Pancreas (tissue), 10 donors: ENCODE results near the gene HELZ. TPM values are rescaled to one million over a fixed set of nuclear protein-coding genes. Genes with fewer than 3 reads are reported as not detected.

ENCODE experiments used
- ATAC-seq, 4 donors: fragments of 200-7000 bp; cut with Tn5 transposase; one replicate each; pipeline versions ENCODE4 v1.8.0 to v1.9.1; 2020; ENCODE audit warnings: mild to moderate bottlenecking in 4 of 4, moderate library complexity in 4 of 4
- DNase-seq, 6 donors: peaks; one replicate each; pipeline ENCODE4 v3.0.0-alpha.2; 2020
- FAIRE-seq: peaks from 2 replicates; lab custom pipeline; 2012; peaks lifted over from hg19 to GRCh38; lab: Jason Lieb, UNC
- H3K27ac ChIP-seq, 4 donors: fragments of 200-600 bp; sonication (generic); 1 replicate in 3 of 4; 2 replicates in 1 of 4; pipeline versions ENCODE4 v1.5.0 to v1.8.0; 2020
- H3K27me3 ChIP-seq, 4 donors: fragments of 200-600 bp; one replicate each; pipeline ENCODE4 v1.8.0; 2021
- H3K36me3 ChIP-seq, 3 donors: fragments of 200-600 bp; sonication (generic) in 1 of 3; one replicate each; pipeline versions ENCODE4 v1.5.0 to v1.8.0; 2020 to 2021
- H3K4me1 ChIP-seq, 3 donors: fragments of 200-600 bp; one replicate each; pipeline ENCODE4 v1.8.0; 2021
- H3K4me3 ChIP-seq, 4 donors: fragments of 200-600 bp; sonication (generic) in 2 of 4; one replicate each; pipeline versions ENCODE4 v1.5.0 to v1.8.0; 2020 to 2021
- H3K9me3 ChIP-seq, 4 donors: fragments of 200-600 bp; one replicate each; pipeline ENCODE4 v1.8.0; 2021
- CTCF ChIP-seq, 4 donors: fragments of 200-600 bp; sonication (generic) in 3 of 4; IDR thresholded peaks; one replicate each; pipeline versions ENCODE4 v1.5.0 to v1.8.0; 2021; ENCODE audit warnings: antibody characterized with exemption in 4 of 4
- WGBS, 2 donors: extraction: QIAGEN DNeasy Blood & Tissue Kit; methylation state at CpG; one replicate each; pipeline ENCODE4 v1.1.7; 2013; 5-methylcytosine and 5-hydroxymethylcytosine counted together
- intact Hi-C, 3 donors: fragments of 100-400 bp; cut with DNase I; formaldehyde crosslinking; loops; one replicate each; pipeline versions ENCODE4 v1.11.1 to v1.14.2; 2022
- polyA plus RNA-seq, 2 donors: library from polyadenylated mRNA; stranded (reverse); fragments of 200-250 nt; gene quantifications; one replicate each; pipeline ENCODE4 v1.2.3, GENCODE V29; 2013
- total RNA-seq, 6 donors: library from RNA; stranded (reverse); fragmentation: NEBNext Ultra II Directional in 4 of 6; extraction: Animal tissue kit (Norgen Biotek cat#: 25700) in 4 of 6; gene quantifications; one replicate each; pipeline versions ENCODE4 v1.2.1 to v1.2.4, GENCODE V29; 2021 to 2023
- donor health status: healthy with polysubstance abuse.
- donor health status: DM: no; HTN: no; CAD: no; lungs with moderate emphysema.
- donor health status: DM: no; HTN: no; CAD: no.
- donor health status: control.
- donor health status: control.
- donor health status: Bipolar disorder and iron deficiency.
- donor health status: DM: yes; HTN: yes; CAD: no.
- donor health status: DM: no; HTN: no; CAD: no.
- donor health status: DM: no; HTN: no; CAD: no.
- donor health status: DM: yes; HTN: yes; CAD: no.

HELZ gene
- 10 to 100 TPM; 17.4 to 36.6 (median 26.2) TPM for total RNA-seq
- polyA plus RNA-seq: 1 to 10 TPM; 4.1 to 4.6 TPM

- no peaks in the 10 kb centered on the region for H3K36me3 ChIP-seq
- DNase-seq (peak; percentile 73 to 86 (median 80)), ATAC-seq (peak; percentile 85 to 92 (median 89)), FAIRE-seq (no peak)
- 0 to 1% methylated on average over 39 to 67 of the region's 67 CpGs for WGBS, 2 donors
- H3K27ac ChIP-seq: peak within 1 kb of the TSS; percentile 68 to 91 (median 84)
- intact Hi-C loops: no loop called here
- no peaks in the 10 kb centered on the region for H3K27me3 ChIP-seq
- TF ChIP-seq CTCF (IDR thresholded peaks at IDR 0.05): no peak
- peak within 1 kb of the TSS; percentile 55 to 100 (median 98) for H3K4me3 ChIP-seq
- H3K9me3 ChIP-seq: no peaks in the 10 kb centered on the region
- H3K4me1 ChIP-seq: peaks cover 11 to 35% (median 29%) of the 10 kb centered on the region in 3 donors
These were observed at the start of gene HELZ for GRCh38 chr17:67245073-67245693. TSS of gene HELZ (minus strand) at chr17:67245196. CDS start at chr17:67218804, 26,392 bp downstream.

GRCh38 chr17:67293251-67294203, 48.5 kb upstream of the HELZ start:
- peak; percentile 53 to 75 (median 61) for TF ChIP-seq CTCF (IDR thresholded peaks at IDR 0.05)
- DNase-seq (peak; percentile 49 to 83 (median 62)), FAIRE-seq (no peak), ATAC-seq (peak; percentile 90 to 95 (median 93))
- intact Hi-C loops: no loop called here
- Histone ChIP-seq H3K27me3 (no peaks in the 10 kb centered on the region), H3K4me3 (no peak overlapping the region), H3K4me1 (peaks cover 0 to 3% (median 0%) of the 10 kb centered on the region in 3 donors), H3K9me3 (no peaks in the 10 kb centered on the region), H3K36me3 (no peaks in the 10 kb centered on the region), H3K27ac (no peak overlapping the region)
- WGBS, 2 donors: 44 to 54% methylated on average over 32 of the region's 32 CpGs

GRCh38 chr17:67290711-67291291, 45.8 kb upstream of the HELZ start:
- DNase-seq (no peak), ATAC-seq (no peak), FAIRE-seq (no peak)
- no peaks in the 10 kb centered on the region for H3K36me3 ChIP-seq
- no peak overlapping the region for H3K27ac ChIP-seq
- H3K4me3 ChIP-seq: no peak overlapping the region
- peaks cover 0 to 3% (median 0%) of the 10 kb centered on the region in 3 donors for H3K4me1 ChIP-seq
- 79% methylated on average over 11 of the region's 11 CpGs for WGBS, 2 donors
- no peak for TF ChIP-seq CTCF (IDR thresholded peaks at IDR 0.05)
- no peaks in the 10 kb centered on the region for H3K9me3 ChIP-seq
- intact Hi-C loops: no loop called here
- no peaks in the 10 kb centered on the region for H3K27me3 ChIP-seq

- no peaks in the 10 kb centered on the region for H3K27me3 ChIP-seq
- TF ChIP-seq CTCF (IDR thresholded peaks at IDR 0.05): no peak
- H3K36me3 ChIP-seq: no peaks in the 10 kb centered on the region
- no peaks in the 10 kb centered on the region for H3K9me3 ChIP-seq
- DNase-seq: no peak
- ATAC-seq: no peak
- peaks cover 0 to 3% (median 0%) of the 10 kb centered on the region in 3 donors for H3K4me1 ChIP-seq
- no peak overlapping the region for H3K27ac ChIP-seq
- no peak for FAIRE-seq
- intact Hi-C loops: no loop called here
- no peak overlapping the region for H3K4me3 ChIP-seq
- 95 to 96% methylated on average over 3 of the region's 3 CpGs for WGBS, 2 donors
These were observed 45.2 kb upstream of the HELZ start for GRCh38 chr17:67290244-67290643.
